Colonic mucosa (tissue), 4 donors: Measurements from ENCODE around the gene PKNOX2. TPM values are rescaled to one million over a fixed set of nuclear protein-coding genes. Genes with fewer than 3 reads are reported as not detected.

ENCODE experiments used
- DNase-seq: peaks from one replicate; pipeline ENCODE4 v3.0.0-alpha.2; 2020
- H3K27ac ChIP-seq: fragments of 200-600 bp; one replicate; pipeline ENCODE4 v1.8.0; 2021
- H3K27me3 ChIP-seq: fragments of 200-600 bp; one replicate; pipeline ENCODE4 v1.8.0; 2021
- H3K36me3 ChIP-seq: fragments of 200-600 bp; one replicate; pipeline ENCODE4 v1.8.0; 2021
- H3K4me1 ChIP-seq: fragments of 200-600 bp; one replicate; pipeline ENCODE4 v1.8.0; 2021; ENCODE audit warnings: mild to moderate bottlenecking
- H3K4me3 ChIP-seq: fragments of 200-600 bp; one replicate; pipeline ENCODE4 v1.8.0; 2021
- H3K9ac ChIP-seq, 2 donors: one replicate each; pipeline ENCODE4 v1.7.0; 2013; ENCODE audit warnings: control low read depth in 2 of 2, low read depth in 2 of 2, low read length in 2 of 2
- H3K9me3 ChIP-seq: fragments of 200-600 bp; one replicate; pipeline ENCODE4 v1.8.0; 2021
- intact Hi-C: fragments of 100-400 bp; cut with DNase I; formaldehyde crosslinking; loops from one replicate; pipeline ENCODE4 v1.14.1; 2022
- total RNA-seq, 2 donors: library from RNA; stranded (reverse); fragmentation: NEBNext Ultra II Directional in 1 of 2; extraction: Animal tissue kit (Norgen Biotek cat#: 25700) in 1 of 2; gene quantifications; one replicate each; pipeline ENCODE4 v1.2.1, GENCODE V29; 2021
- TF ChIP-seq, protein P1 (sequence below): fragments of 200-600 bp; IDR thresholded peaks from one replicate; pipeline ENCODE4 v1.8.0; 2022; ENCODE audit warnings: antibody characterized with exemption, mild to moderate bottlenecking
- donor health status: healthy.
- donor health status: DM: no; HTN: no; CAD: no.
- donor health status: DM: no; HTN: no; CAD: no.

The PKNOX2 gene
- total RNA-seq, 2 donors from 2014 or later: 0.52 to 1.3 TPM

DNA sequence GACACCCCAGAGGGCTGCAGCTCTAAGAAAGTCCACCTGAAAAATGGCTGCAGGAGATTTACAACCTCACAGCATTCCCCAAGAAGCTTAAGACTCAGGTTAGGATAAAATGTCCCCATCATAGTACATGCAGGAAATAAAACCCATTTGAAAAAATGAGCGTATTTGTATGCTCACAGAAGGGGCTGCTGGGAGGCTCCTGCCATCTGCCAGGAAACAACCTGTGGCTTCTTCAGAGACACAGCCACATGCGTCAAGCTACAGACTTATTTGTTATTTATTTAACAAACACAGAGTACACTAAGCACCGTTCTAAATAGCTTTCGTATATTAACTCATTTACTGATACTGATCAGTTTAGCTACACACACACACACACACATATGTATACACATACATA, 258.1 kb downstream of the PKNOX2 start:
- Histone ChIP-seq H3K36me3 (no peaks in the 10 kb centered on the region), H3K4me3 (no peak overlapping the region), H3K27ac (no peak overlapping the region), H3K9me3 (no peaks in the 10 kb centered on the region), H3K9ac (no peak overlapping the region), H3K27me3 (no peaks in the 10 kb centered on the region), H3K4me1 (no peaks in the 10 kb centered on the region)
- TF ChIP-seq, protein P1, sequence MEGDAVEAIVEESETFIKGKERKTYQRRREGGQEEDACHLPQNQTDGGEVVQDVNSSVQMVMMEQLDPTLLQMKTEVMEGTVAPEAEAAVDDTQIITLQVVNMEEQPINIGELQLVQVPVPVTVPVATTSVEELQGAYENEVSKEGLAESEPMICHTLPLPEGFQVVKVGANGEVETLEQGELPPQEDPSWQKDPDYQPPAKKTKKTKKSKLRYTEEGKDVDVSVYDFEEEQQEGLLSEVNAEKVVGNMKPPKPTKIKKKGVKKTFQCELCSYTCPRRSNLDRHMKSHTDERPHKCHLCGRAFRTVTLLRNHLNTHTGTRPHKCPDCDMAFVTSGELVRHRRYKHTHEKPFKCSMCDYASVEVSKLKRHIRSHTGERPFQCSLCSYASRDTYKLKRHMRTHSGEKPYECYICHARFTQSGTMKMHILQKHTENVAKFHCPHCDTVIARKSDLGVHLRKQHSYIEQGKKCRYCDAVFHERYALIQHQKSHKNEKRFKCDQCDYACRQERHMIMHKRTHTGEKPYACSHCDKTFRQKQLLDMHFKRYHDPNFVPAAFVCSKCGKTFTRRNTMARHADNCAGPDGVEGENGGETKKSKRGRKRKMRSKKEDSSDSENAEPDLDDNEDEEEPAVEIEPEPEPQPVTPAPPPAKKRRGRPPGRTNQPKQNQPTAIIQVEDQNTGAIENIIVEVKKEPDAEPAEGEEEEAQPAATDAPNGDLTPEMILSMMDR: no peak
- intact Hi-C loops: no loop called here
- no peak for DNase-seq

DNA sequence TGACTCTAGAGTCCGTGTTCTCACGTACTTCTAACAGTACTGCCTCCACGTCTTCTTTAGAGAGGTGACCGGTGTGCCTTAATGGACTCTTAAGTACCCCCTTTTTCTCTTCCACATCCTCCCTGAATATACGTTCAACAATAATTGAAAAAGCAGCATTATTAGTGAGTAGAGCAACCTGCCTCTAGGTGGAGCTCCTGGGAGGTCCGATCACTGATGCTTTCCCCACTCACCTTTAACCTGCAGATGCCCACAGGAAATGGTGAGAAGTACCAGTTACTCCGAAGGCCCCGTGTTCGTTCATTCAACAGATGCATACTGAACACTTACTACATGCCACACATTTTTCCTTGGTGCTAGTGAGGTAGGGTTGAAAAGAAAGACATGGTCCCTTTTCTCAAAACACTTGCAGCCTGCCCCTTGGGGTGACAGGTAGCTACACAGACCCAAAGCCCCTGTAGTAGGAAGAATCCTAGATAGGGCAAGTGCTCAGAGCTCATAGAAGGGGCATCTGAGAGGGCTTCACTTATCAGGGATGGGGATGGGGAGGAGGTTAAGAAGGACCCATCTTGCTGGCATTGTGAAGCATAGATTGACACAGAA, 258.8 kb downstream of the PKNOX2 start:
- H3K9me3 ChIP-seq: no peaks in the 10 kb centered on the region
- no peak overlapping the region for H3K4me3 ChIP-seq
- TF ChIP-seq, protein P1: no peak
- H3K9ac ChIP-seq: no peak overlapping the region
- intact Hi-C loops: no loop called here
- DNase-seq: no peak
- H3K27ac ChIP-seq: no peak overlapping the region
- no peaks in the 10 kb centered on the region for H3K4me1 ChIP-seq
- no peaks in the 10 kb centered on the region for H3K27me3 ChIP-seq
- H3K36me3 ChIP-seq: no peaks in the 10 kb centered on the region

DNA sequence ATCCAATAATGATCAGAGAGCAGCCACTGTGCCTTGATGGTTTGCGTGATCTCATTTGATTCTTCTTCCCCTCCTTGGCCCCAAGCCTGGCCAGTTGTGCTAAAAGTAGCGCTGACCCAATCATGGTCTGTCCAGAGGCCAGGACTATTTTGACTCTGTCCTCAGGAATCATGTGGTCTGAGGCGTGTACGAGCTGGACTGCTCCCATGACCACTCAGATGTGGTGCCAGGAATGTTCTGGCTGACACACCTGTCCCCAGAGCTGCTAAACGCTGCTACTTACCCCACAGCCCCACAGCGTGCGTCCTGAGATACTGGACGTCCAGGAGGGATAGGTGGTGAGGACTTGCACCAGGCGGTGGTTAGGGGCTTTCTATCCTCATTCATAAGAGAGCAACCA, 261.1 kb downstream of the PKNOX2 start:
- Histone ChIP-seq H3K9me3 (no peaks in the 10 kb centered on the region), H3K36me3 (no peaks in the 10 kb centered on the region), H3K27ac (no peak overlapping the region), H3K4me3 (no peak overlapping the region), H3K27me3 (no peaks in the 10 kb centered on the region), H3K9ac (no peak overlapping the region), H3K4me1 (no peaks in the 10 kb centered on the region)
- intact Hi-C loops: no loop called here
- no peak for DNase-seq
- TF ChIP-seq, protein P1: no peak

DNA sequence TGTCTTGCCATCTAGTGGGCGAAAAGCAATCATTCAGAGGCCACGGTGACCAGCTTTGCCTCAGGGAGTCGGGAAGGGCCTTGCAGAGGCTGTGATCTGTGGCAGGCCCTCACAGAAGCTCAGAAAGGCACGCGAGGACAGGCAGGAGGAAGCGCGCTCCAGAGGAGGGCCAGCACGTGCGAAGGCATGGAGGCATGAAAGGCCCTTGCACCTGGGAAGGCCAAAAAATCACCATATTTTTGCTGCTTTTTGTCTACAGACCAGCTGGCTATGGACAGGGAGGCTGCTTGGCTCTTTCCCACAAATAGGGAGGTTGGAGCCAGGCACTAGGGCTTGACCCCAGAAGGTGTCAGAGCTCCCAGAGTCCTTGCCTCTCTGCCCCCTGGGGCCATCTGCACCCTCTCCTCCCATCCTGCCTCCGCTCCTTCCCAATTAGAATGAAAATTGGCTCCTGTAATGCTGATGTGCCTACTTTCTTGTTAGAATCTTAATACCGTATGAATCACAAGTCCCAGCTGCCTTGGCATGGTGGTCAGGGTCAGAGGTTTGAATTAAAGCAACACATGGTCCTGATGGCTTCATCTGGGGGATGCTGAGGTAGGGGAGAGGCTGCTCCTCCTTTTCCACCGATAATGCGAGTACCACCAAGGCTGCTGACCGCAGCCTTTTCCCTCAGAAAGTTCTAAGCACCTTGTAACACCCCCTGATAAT, 262.4 kb downstream of the PKNOX2 start:
- DNase-seq: no peak
- Histone ChIP-seq H3K4me3 (no peak overlapping the region), H3K27me3 (no peaks in the 10 kb centered on the region), H3K36me3 (no peaks in the 10 kb centered on the region), H3K27ac (no peak overlapping the region), H3K9me3 (no peaks in the 10 kb centered on the region), H3K4me1 (no peaks in the 10 kb centered on the region), H3K9ac (no peak overlapping the region)
- intact Hi-C loops: no loop called here
- TF ChIP-seq, protein P1: no peak

DNA sequence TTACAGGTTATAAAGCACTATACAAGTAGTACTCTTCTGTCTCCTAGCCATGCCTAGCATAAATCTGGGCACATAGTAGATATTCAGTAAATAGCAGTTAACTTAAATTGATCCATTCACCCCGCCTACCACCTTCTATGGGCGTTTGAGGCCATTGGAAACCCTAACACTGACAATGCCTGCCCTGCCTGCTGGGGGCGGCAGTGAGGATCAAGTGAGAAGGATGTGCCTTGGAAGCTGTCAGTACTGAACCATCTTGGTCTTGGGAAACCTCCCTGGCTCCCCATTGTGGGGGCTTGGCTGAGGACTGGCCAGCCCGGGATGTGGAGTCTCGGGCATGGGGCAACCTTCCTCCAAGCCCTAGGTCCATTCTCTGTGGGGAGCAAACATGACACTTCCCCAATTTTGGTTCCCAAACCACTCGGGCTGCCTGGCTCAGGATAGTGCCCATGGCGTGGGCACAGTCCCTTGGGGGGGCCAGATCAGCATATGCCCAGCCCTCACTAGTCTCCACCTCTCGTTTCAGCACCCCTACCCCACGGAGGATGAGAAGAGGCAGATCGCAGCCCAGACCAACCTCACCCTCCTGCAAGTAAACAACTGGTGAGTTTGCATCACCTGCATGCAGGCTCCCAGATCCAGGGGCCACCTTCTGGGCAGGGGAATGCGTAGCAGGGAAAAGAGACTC, 264.1 kb downstream of the PKNOX2 start:
- H3K27me3 ChIP-seq: no peaks in the 10 kb centered on the region
- TF ChIP-seq, protein P1: no peak
- no peaks in the 10 kb centered on the region for H3K4me1 ChIP-seq
- no peak overlapping the region for H3K9ac ChIP-seq
- H3K9me3 ChIP-seq: no peaks in the 10 kb centered on the region
- intact Hi-C loops: no loop called here
- H3K27ac ChIP-seq: no peak overlapping the region
- H3K4me3 ChIP-seq: no peak overlapping the region
- no peaks in the 10 kb centered on the region for H3K36me3 ChIP-seq
- DNase-seq: no peak
